Measurements from ENCODE around the gene NME1. TPM values are rescaled to one million over a fixed set of nuclear protein-coding genes. Genes with fewer than 3 reads are reported as not detected.
A peak's percentile ranks its signal among the peaks of the same experiment; 100 is the strongest.

The NME1 gene
- total and polyA plus RNA-seq, 2 donors (not counting 3 experiments of a cell fraction or from before 2014, with no cell fraction given) = 214 to 326 TPM

- peaks cover 31% of the 10 kb centered on the region for H3K4me1 ChIP-seq (ENCODE audit: control insufficient read depth, extremely low read depth, insufficient read depth, low read length)
- peak within 1 kb of the TSS; percentile 100 for H3K9ac ChIP-seq (replicated peaks; ENCODE audit: extremely low read depth, insufficient read depth, low read length)
- peak within 1 kb of the TSS; percentile 78 for H2AFZ ChIP-seq (ENCODE audit: low read depth, low read length)
- DNase-seq (ENCODE audit: low read depth, low spot score) (peak; percentile 97), FAIRE-seq (peak; percentile 91)
- H3K79me2 ChIP-seq (ENCODE audit: control insufficient read depth, insufficient read depth, low read length) = peaks cover 40% of the 10 kb centered on the region
- POLR2A ChIA-PET = interaction anchor here (0.8 to 1.7 kb wide), 5 partner anchors 10 to 255 kb away, joined by 3 to 10 read pairs (median 3); partner anchors contain the start of genes NME1, NME2 and TOB1
- TSS peak; percentile 91 for BruUV-seq (replicated peaks)
- peak within 1 kb of the TSS; percentile 100 for H3K27ac ChIP-seq (ENCODE audit: insufficient read depth, low read depth, low read length)
- CTCF ChIA-PET = interaction anchor here (1.3 to 3.3 kb wide), 6 partner anchors 33 to 120 kb away, joined by 4 to 42 read pairs (median 10); partner anchors contain the start of genes NME1 and NME2
- H3K4me3 ChIP-seq (replicated peaks in 1 of 3; ENCODE audit: insufficient read depth in 1 of 3, low read depth in 1 of 3, low read length in 3 of 3) = peak within 1 kb of the TSS; percentile 96 to 99 (median 96)
- H4K20me1 ChIP-seq (replicated peaks; ENCODE audit: control insufficient read depth, extremely low read depth, insufficient read depth, low read length) = peaks cover 14% of the 10 kb centered on the region
- no peaks in the 10 kb centered on the region for H3K9me3 ChIP-seq (replicated peaks; ENCODE audit: control insufficient read depth, insufficient read depth, low read length)
- no peaks in the 10 kb centered on the region for H3K27me3 ChIP-seq (ENCODE audit: control insufficient read depth in 2 of 2, insufficient read depth in 2 of 2, low read length in 2 of 2)
- TF ChIP-seq POLR2A (IDR thresholded peaks at IDR 0.05; ENCODE audit: low read depth, low read length) (no peak), POLR2AphosphoS5 (IDR thresholded peaks at IDR 0.05; ENCODE audit: insufficient read depth, low read depth, low read length) (peak; percentile 52)
- dilution Hi-C loops (cut with MboI; ENCODE audit: extremely low pct_ligation_motif_present, low sequenced_read_pairs) = no loop called here
- H3K36me3 ChIP-seq (ENCODE audit: control insufficient read depth in 2 of 2, extremely low read depth in 1 of 2, insufficient read depth in 2 of 2, low read length in 2 of 2) = no peaks in the 10 kb centered on the region
- peak within 1 kb of the TSS; percentile 100 for H3K4me2 ChIP-seq (ENCODE audit: insufficient read depth, low read length)
- intact Hi-C loops (cut with micrococcal nuclease) = loop anchor here (1.0 to 5.0 kb wide), 4 partner anchors 12 to 254 kb away; partner anchors contain the start of genes NME1 and TOB1
- H3K9me1 ChIP-seq (replicated peaks; ENCODE audit: control insufficient read depth, extremely low read depth, insufficient read depth, low read length) = no peaks in the 10 kb centered on the region
Observed at GRCh38 chr17:51120739-51121619, 32.4 kb upstream of the NME1 start, which contains the start of gene SPAG9. Gene SPAG9 (minus strand): TSS chr17:51120868. CDS start chr17:51120656, 212 bp downstream.

- no peaks in the 10 kb centered on the region for H3K9me3 ChIP-seq (replicated peaks; ENCODE audit: control insufficient read depth, insufficient read depth, low read length)
- peak overlapping the region; percentile 100 for H3K4me2 ChIP-seq (ENCODE audit: insufficient read depth, low read length)
- FAIRE-seq (peak; percentile 84), DNase-seq (ENCODE audit: low read depth, low spot score) (peak; percentile 93)
- ChIA-PET POLR2A (interaction anchor here (1.5 to 1.7 kb wide), 3 partner anchors 18 to 256 kb away, joined by 3 to 10 read pairs (median 3); partner anchors contain the start of genes NME2 and TOB1), CTCF (interaction anchor here (1.3 to 3.3 kb wide), 5 partner anchors 32 to 120 kb away, joined by 5 to 42 read pairs (median 13); partner anchors contain the start of gene NME1)
- intact Hi-C loops (cut with micrococcal nuclease) (loop anchor here (1.0 to 5.0 kb wide), 4 partner anchors 11 to 255 kb away; partner anchors contain the start of genes NME1 and TOB1), dilution Hi-C loops (cut with MboI; ENCODE audit: extremely low pct_ligation_motif_present, low sequenced_read_pairs) (no loop called here)
- peak overlapping the region; percentile 100 for H3K9ac ChIP-seq (replicated peaks; ENCODE audit: extremely low read depth, insufficient read depth, low read length)
- no peaks in the 10 kb centered on the region for H3K9me1 ChIP-seq (replicated peaks; ENCODE audit: control insufficient read depth, extremely low read depth, insufficient read depth, low read length)
- peak overlapping the region; percentile 67 to 96 (median 91) for H3K4me3 ChIP-seq (replicated peaks in 1 of 3; ENCODE audit: insufficient read depth in 1 of 3, low read depth in 1 of 3, low read length in 3 of 3)
- peak overlapping the region; percentile 47 for H2AFZ ChIP-seq (ENCODE audit: low read depth, low read length)
- H3K36me3 ChIP-seq (ENCODE audit: control insufficient read depth in 2 of 2, extremely low read depth in 1 of 2, insufficient read depth in 2 of 2, low read length in 2 of 2) = no peaks in the 10 kb centered on the region
- peaks cover 33% of the 10 kb centered on the region for H3K79me2 ChIP-seq (ENCODE audit: control insufficient read depth, insufficient read depth, low read length)
- H3K27ac ChIP-seq (ENCODE audit: insufficient read depth, low read depth, low read length) = peak overlapping the region; percentile 100
- peaks cover 31% of the 10 kb centered on the region for H3K4me1 ChIP-seq (ENCODE audit: control insufficient read depth, extremely low read depth, insufficient read depth, low read length)
- H4K20me1 ChIP-seq (replicated peaks; ENCODE audit: control insufficient read depth, extremely low read depth, insufficient read depth, low read length) = peaks cover 12% of the 10 kb centered on the region
- BruUV-seq (replicated peaks) = no TSS peak
- TF ChIP-seq JUN (IDR thresholded peaks at IDR 0.05; ENCODE audit: borderline replicate concordance, insufficient read depth, insufficient read length, low read depth) = peak; percentile 3
- TF ChIP-seq MYC (IDR thresholded peaks at IDR 0.05; ENCODE audit: low read depth, low read length) = no peak
- TF ChIP-seq FOS (IDR thresholded peaks at IDR 0.05; ENCODE audit: borderline replicate concordance, insufficient read depth, low read length) = peak; percentile 57
- TF ChIP-seq POLR2AphosphoS5 (IDR thresholded peaks at IDR 0.05; ENCODE audit: insufficient read depth, low read depth, low read length) = peak; percentile 34
- peak; percentile 94 for TF ChIP-seq MAX (IDR thresholded peaks at IDR 0.05; ENCODE audit: insufficient read depth, insufficient read length)
- no peak for TF ChIP-seq EZH2 (IDR thresholded peaks at IDR 0.05; ENCODE audit: borderline replicate concordance, low read depth, low read length, severe bottlenecking)
- no peak for TF ChIP-seq CTCF (IDR thresholded peaks at IDR 0.05; ENCODE audit: extremely low read depth in 1 of 2, insufficient read depth in 1 of 2, low read depth in 1 of 2, low read length in 2 of 2)
- peak; percentile 66 for TF ChIP-seq POLR2A (IDR thresholded peaks at IDR 0.05; ENCODE audit: low read depth, low read length)
- TF ChIP-seq GATA2 (IDR thresholded peaks at IDR 0.05; ENCODE audit: insufficient read depth, insufficient read length, low read depth, low read length) = no peak
- H3K27me3 ChIP-seq (ENCODE audit: control insufficient read depth in 2 of 2, insufficient read depth in 2 of 2, low read length in 2 of 2) = no peaks in the 10 kb centered on the region
Observed at GRCh38 chr17:51121620-51122472, 31.5 kb upstream of the NME1 start.
